Activated naive CD4-positive, alpha-beta T cell treated with anti-CD3 and anti-CD28 coated beads, Interleukin-2, amount 50 U/mL, for 24 hours (primary cell): ENCODE data around the gene MTAP.

Source experiments
- H3K27ac Mint-ChIP-seq: one replicate; pipeline ENCODE4 v1.8.0; 2021; ENCODE audit warnings: mild to moderate bottlenecking, mixed read lengths
- H3K27me3 Mint-ChIP-seq: one replicate; pipeline ENCODE4 v1.8.0; 2021; ENCODE audit warnings: mixed read lengths
- H3K36me3 Mint-ChIP-seq: one replicate; pipeline ENCODE4 v1.8.0; 2021; ENCODE audit warnings: mixed read lengths
- H3K4me1 Mint-ChIP-seq: one replicate; pipeline ENCODE4 v1.8.0; 2021; ENCODE audit warnings: mixed read lengths
- H3K4me3 Mint-ChIP-seq: one replicate; pipeline ENCODE4 v1.8.0; 2021; ENCODE audit warnings: mild to moderate bottlenecking, mixed read lengths
- H3K9me3 Mint-ChIP-seq: one replicate; pipeline ENCODE4 v1.8.0; 2021; ENCODE audit warnings: mixed read lengths

The MTAP gene

GRCh38 chr9:21817176-21817575 lies 14.7 kb downstream of the MTAP start:
- no peaks in the 10 kb centered on the region for H3K9me3 Mint-ChIP-seq
- peaks cover 38% of the 10 kb centered on the region for H3K36me3 Mint-ChIP-seq
- no peaks in the 10 kb centered on the region for H3K27me3 Mint-ChIP-seq
- no peak overlapping the region for H3K27ac Mint-ChIP-seq
- peaks cover 45% of the 10 kb centered on the region for H3K4me1 Mint-ChIP-seq
- H3K4me3 Mint-ChIP-seq = no peak overlapping the region

- Mint-ChIP-seq H3K4me1 (peaks cover 60% of the 10 kb centered on the region), H3K27ac (no peak overlapping the region)
These were observed 23.2 kb downstream of the MTAP start for GRCh38 chr9:21825637-21826036.

GRCh38 chr9:21828853-21829410 lies 26.5 kb downstream of the MTAP start:
- Mint-ChIP-seq H3K9me3 (no peaks in the 10 kb centered on the region), H3K36me3 (peaks cover 46% of the 10 kb centered on the region), H3K27ac (no peak overlapping the region), H3K4me3 (no peak overlapping the region), H3K4me1 (peaks cover 59% of the 10 kb centered on the region), H3K27me3 (no peaks in the 10 kb centered on the region)

More at GRCh38 chr9:21825637-21826036, 23.2 kb downstream of the MTAP start:
- Mint-ChIP-seq H3K36me3 (peaks cover 52% of the 10 kb centered on the region), H3K4me3 (no peak overlapping the region), H3K27me3 (no peaks in the 10 kb centered on the region), H3K9me3 (no peaks in the 10 kb centered on the region)

GRCh38 chr9:21830589-21830988 lies 28.2 kb downstream of the MTAP start:
- H3K27me3 Mint-ChIP-seq = no peaks in the 10 kb centered on the region
- no peak overlapping the region for H3K4me3 Mint-ChIP-seq
- peaks cover 48% of the 10 kb centered on the region for H3K4me1 Mint-ChIP-seq
- peaks cover 46% of the 10 kb centered on the region for H3K36me3 Mint-ChIP-seq
- H3K27ac Mint-ChIP-seq = no peak overlapping the region
- H3K9me3 Mint-ChIP-seq = no peaks in the 10 kb centered on the region

- Mint-ChIP-seq H3K36me3 (peaks cover 53% of the 10 kb centered on the region), H3K4me1 (peaks cover 53% of the 10 kb centered on the region), H3K4me3 (peak overlapping the region; percentile 1), H3K27ac (peak overlapping the region; percentile 51), H3K9me3 (no peaks in the 10 kb centered on the region), H3K27me3 (no peaks in the 10 kb centered on the region)
These were observed 29.5 kb downstream of the MTAP start for GRCh38 chr9:21831841-21832509.

- Mint-ChIP-seq H3K4me1 (peaks cover 60% of the 10 kb centered on the region), H3K27ac (peak overlapping the region; percentile 19)
These were observed 30.8 kb downstream of the MTAP start for GRCh38 chr9:21833090-21833801.

GRCh38 chr9:21835121-21835520 lies 32.7 kb downstream of the MTAP start:
- Mint-ChIP-seq H3K4me1 (peaks cover 47% of the 10 kb centered on the region), H3K36me3 (peaks cover 62% of the 10 kb centered on the region), H3K27ac (no peak overlapping the region), H3K27me3 (no peaks in the 10 kb centered on the region), H3K4me3 (no peak overlapping the region), H3K9me3 (peaks cover 5% of the 10 kb centered on the region)

More at GRCh38 chr9:21833090-21833801, 30.8 kb downstream of the MTAP start:
- Mint-ChIP-seq H3K27me3 (no peaks in the 10 kb centered on the region), H3K9me3 (no peaks in the 10 kb centered on the region), H3K36me3 (peaks cover 60% of the 10 kb centered on the region), H3K4me3 (no peak overlapping the region)

- Mint-ChIP-seq H3K4me1 (peaks cover 34% of the 10 kb centered on the region), H3K27me3 (no peaks in the 10 kb centered on the region), H3K36me3 (peaks cover 67% of the 10 kb centered on the region), H3K27ac (peak overlapping the region; percentile 52), H3K9me3 (peaks cover 5% of the 10 kb centered on the region), H3K4me3 (no peak overlapping the region)
These were observed 34.2 kb downstream of the MTAP start for GRCh38 chr9:21836437-21837161.

GRCh38 chr9:21837501-21837900 lies 35.1 kb downstream of the MTAP start:
- Mint-ChIP-seq H3K27ac (no peak overlapping the region), H3K4me3 (no peak overlapping the region), H3K27me3 (no peaks in the 10 kb centered on the region)

GRCh38 chr9:21840647-21841046 lies 38.2 kb downstream of the MTAP start:
- Mint-ChIP-seq H3K9me3 (peaks cover 19% of the 10 kb centered on the region), H3K4me1 (peaks cover 15% of the 10 kb centered on the region), H3K36me3 (peaks cover 69% of the 10 kb centered on the region), H3K27me3 (no peaks in the 10 kb centered on the region), H3K27ac (no peak overlapping the region), H3K4me3 (no peak overlapping the region)

More at GRCh38 chr9:21837501-21837900, 35.1 kb downstream of the MTAP start:
- H3K4me1 Mint-ChIP-seq = peaks cover 26% of the 10 kb centered on the region
- H3K9me3 Mint-ChIP-seq = peaks cover 5% of the 10 kb centered on the region
- peaks cover 66% of the 10 kb centered on the region for H3K36me3 Mint-ChIP-seq

GRCh38 chr9:21841133-21841532 lies 38.7 kb downstream of the MTAP start:
- H3K27ac Mint-ChIP-seq = no peak overlapping the region
- H3K27me3 Mint-ChIP-seq = no peaks in the 10 kb centered on the region
- no peak overlapping the region for H3K4me3 Mint-ChIP-seq
- peaks cover 13% of the 10 kb centered on the region for H3K4me1 Mint-ChIP-seq
- H3K36me3 Mint-ChIP-seq = peaks cover 71% of the 10 kb centered on the region
- peaks cover 22% of the 10 kb centered on the region for H3K9me3 Mint-ChIP-seq

GRCh38 chr9:21848615-21849014 lies 46.2 kb downstream of the MTAP start:
- H3K4me3 Mint-ChIP-seq = no peak overlapping the region
- no peaks in the 10 kb centered on the region for H3K27me3 Mint-ChIP-seq
- H3K27ac Mint-ChIP-seq = no peak overlapping the region
- peaks cover 14% of the 10 kb centered on the region for H3K9me3 Mint-ChIP-seq
- H3K36me3 Mint-ChIP-seq = peaks cover 50% of the 10 kb centered on the region
- H3K4me1 Mint-ChIP-seq = no peaks in the 10 kb centered on the region

GRCh38 chr9:21852754-21853153 lies 50.3 kb downstream of the MTAP start:
- H3K4me1 Mint-ChIP-seq = peaks cover 12% of the 10 kb centered on the region
- H3K36me3 Mint-ChIP-seq = peaks cover 47% of the 10 kb centered on the region
- no peak overlapping the region for H3K27ac Mint-ChIP-seq
- H3K4me3 Mint-ChIP-seq = no peak overlapping the region
- H3K27me3 Mint-ChIP-seq = no peaks in the 10 kb centered on the region
- H3K9me3 Mint-ChIP-seq = no peaks in the 10 kb centered on the region

GRCh38 chr9:21853414-21853813 lies 51.0 kb downstream of the MTAP start:
- H3K4me1 Mint-ChIP-seq = peaks cover 12% of the 10 kb centered on the region
- H3K27ac Mint-ChIP-seq = no peak overlapping the region
- H3K9me3 Mint-ChIP-seq = no peaks in the 10 kb centered on the region
- no peak overlapping the region for H3K4me3 Mint-ChIP-seq
- no peaks in the 10 kb centered on the region for H3K27me3 Mint-ChIP-seq
- peaks cover 43% of the 10 kb centered on the region for H3K36me3 Mint-ChIP-seq

- Mint-ChIP-seq H3K4me1 (peaks cover 12% of the 10 kb centered on the region), H3K36me3 (peaks cover 38% of the 10 kb centered on the region), H3K27me3 (no peaks in the 10 kb centered on the region), H3K9me3 (no peaks in the 10 kb centered on the region), H3K4me3 (no peak overlapping the region), H3K27ac (no peak overlapping the region)
These were observed 51.7 kb downstream of the MTAP start for GRCh38 chr9:21854119-21854518.
